Measurements from ENCODE around the gene DLG5. TPM values are rescaled to one million over a fixed set of nuclear protein-coding genes. Genes with fewer than 3 reads are reported as not detected.

The DLG5 gene
- total and polyA plus RNA-seq, 9 of the 15 experiments (the other 6 are each of a cell fraction or from before 2014, with no cell fraction given) = 1.4 to 26.8 (median 11.2) TPM

DNA sequence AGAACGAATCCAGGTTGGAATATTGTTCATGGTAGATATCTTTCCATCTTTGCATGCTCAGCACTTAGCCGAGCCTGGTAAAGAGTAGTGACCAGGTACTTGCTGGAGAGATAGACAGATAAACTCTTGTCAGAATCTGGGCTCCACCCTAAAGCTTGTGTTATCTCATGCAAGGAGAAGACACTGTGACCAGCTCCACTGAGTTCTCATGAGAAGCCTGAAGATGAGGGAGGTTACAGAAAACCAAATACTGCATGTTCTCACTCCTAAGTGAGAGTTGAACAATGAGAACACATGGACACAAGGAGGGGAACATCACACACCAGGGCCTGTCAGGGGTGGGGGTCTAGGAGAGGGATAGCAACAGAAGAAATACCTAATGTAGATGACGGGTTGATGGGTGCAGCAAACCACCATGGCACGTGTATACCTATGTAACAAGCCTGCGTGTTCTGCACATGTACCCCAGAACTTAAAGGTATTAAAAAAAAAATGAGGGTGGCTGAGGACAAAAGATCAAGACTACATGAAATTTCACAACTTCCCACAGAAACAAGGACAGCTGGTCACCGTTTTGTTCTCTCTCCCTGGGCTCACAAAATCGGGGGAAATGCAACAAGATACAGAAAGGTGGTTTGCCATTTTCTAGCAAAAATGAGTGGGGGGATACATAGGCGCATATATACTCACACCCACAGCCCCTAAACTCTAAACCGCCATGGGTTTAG lies 17.4 kb downstream of the DLG5 start (continued):
- TF ChIP-seq HMG20A (CRISPR knock-in tag; conservative IDR thresholded peaks at IDR 0.05) (no peak), ZNF165 (CRISPR knock-in tag; IDR thresholded peaks at IDR 0.05; ENCODE audit: borderline replicate concordance) (no peak), NFRKB (IDR thresholded peaks at IDR 0.05; ENCODE audit: low read depth) (no peak; the same call in 1 of the 2 replicates), OTX1 (CRISPR knock-in tag; IDR thresholded peaks at IDR 0.05) (no peak), GATAD2A (IDR thresholded peaks at IDR 0.05) (peak; percentile 79; the same call in 1 of the 2 replicates), FOXO4 (CRISPR knock-in tag; IDR thresholded peaks at IDR 0.05) (no peak), ZNF695 (CRISPR knock-in tag; IDR thresholded peaks at IDR 0.05) (no peak), ZNF212 (CRISPR knock-in tag; IDR thresholded peaks at IDR 0.05) (no peak), RFX5 (IDR thresholded peaks at IDR 0.05; ENCODE audit: low read depth, low read length) (no peak), PRDM10 (IDR thresholded peaks at IDR 0.05; ENCODE audit: partially characterized antibody) (no peak), ZNF766 (CRISPR knock-in tag; conservative IDR thresholded peaks at IDR 0.05) (0 out of 2 replicates have a peak, but pooled peaks have one; percentile 55), HDGF (IDR thresholded peaks at IDR 0.05) (no peak), KAT7 (CRISPR knock-in tag; IDR thresholded peaks at IDR 0.05; ENCODE audit: borderline replicate concordance) (0 out of 2 replicates have a peak, but pooled peaks have one; percentile 44), ZBTB1 (CRISPR knock-in tag; IDR thresholded peaks at IDR 0.05; ENCODE audit: borderline replicate concordance, low read depth) (no peak), NFXL1 (CRISPR knock-in tag; IDR thresholded peaks at IDR 0.05) (peak; percentile 29; the same call in 1 of the 2 replicates), ZNF121 (CRISPR knock-in tag; conservative IDR thresholded peaks at IDR 0.05) (no peak), SIN3A (IDR thresholded peaks at IDR 0.05; ENCODE audit: borderline replicate concordance in 2 of 2, control insufficient read depth in 1 of 2, low read depth in 2 of 2, low read length in 2 of 2) (no peak), CBX5 (IDR thresholded peaks at IDR 0.05; ENCODE audit: borderline replicate concordance, low read depth) (no peak), SMAD3 (CRISPR knock-in tag; conservative IDR thresholded peaks at IDR 0.05) (no peak), BDP1 (IDR thresholded peaks at IDR 0.05; ENCODE audit: insufficient read depth, insufficient read length) (no peak), RBFOX2 (IDR thresholded peaks at IDR 0.05; ENCODE audit: low read depth, low read length) (no peak)
- TF ChIP-seq, protein P1, sequence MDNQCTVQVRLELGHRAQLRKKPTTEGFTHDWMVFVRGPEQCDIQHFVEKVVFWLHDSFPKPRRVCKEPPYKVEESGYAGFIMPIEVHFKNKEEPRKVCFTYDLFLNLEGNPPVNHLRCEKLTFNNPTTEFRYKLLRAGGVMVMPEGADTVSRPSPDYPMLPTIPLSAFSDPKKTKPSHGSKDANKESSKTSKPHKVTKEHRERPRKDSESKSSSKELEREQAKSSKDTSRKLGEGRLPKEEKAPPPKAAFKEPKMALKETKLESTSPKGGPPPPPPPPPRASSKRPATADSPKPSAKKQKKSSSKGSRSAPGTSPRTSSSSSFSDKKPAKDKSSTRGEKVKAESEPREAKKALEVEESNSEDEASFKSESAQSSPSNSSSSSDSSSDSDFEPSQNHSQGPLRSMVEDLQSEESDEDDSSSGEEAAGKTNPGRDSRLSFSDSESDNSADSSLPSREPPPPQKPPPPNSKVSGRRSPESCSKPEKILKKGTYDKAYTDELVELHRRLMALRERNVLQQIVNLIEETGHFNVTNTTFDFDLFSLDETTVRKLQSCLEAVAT (IDR thresholded peaks at IDR 0.05) = 0 out of 4 replicates have a peak, but pooled peaks of 1 of the 2 experiments have one; percentile 8
